GM19467 (cell line): ENCODE measurements around the gene SH3RF1.

Experiments
- ATAC-seq: cut with Tn5 transposase; IDR thresholded peaks from one replicate; pipeline ENCODE4 v1.9.1; 2021; ENCODE audit warnings: mild to moderate bottlenecking, moderate library complexity; ENCODE audit not compliant: unreplicated experiment

Gene SH3RF1

DNA sequence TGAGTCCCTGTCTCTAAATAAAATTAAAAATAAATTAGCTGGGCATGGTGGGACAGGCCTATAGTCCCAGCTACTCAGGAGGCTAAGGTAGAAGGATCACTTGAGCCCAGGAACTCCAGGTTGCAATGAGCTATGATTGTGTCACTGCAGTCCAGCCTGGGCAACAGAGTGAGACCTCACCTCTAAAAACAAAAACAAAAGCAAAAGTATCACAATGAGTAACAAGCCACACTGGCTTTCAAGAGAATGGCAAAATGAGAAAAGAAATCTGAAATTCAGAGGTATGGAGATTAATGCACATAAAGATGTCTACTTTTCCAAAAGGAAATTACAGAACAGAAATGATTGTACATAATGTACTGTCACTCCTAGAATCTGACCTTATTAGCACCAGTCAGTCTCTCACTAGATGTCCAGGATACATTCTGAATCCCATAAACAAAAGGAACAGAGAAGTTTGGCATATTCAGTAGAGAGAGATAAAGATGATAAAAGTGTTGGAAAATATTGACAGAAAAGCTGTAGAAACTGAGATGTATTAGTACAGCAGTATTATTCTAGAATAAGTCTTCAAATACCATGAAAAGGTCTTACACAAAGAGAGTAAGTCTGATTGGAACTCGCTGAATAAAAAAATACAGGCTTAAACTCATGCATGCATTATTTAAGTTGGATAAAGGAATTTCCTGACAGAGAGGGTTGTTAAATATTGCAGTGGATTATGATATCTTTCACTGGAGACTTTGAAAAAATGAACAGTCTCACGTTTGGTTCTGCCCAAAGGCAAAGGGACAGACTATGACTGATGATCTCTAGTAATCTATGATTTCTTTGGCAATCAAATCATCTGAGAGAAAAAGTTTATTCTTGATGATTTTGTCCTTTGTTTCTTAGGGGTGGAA, 102.5 kb downstream of the SH3RF1 start:
- ATAC-seq = peak; percentile 91

DNA sequence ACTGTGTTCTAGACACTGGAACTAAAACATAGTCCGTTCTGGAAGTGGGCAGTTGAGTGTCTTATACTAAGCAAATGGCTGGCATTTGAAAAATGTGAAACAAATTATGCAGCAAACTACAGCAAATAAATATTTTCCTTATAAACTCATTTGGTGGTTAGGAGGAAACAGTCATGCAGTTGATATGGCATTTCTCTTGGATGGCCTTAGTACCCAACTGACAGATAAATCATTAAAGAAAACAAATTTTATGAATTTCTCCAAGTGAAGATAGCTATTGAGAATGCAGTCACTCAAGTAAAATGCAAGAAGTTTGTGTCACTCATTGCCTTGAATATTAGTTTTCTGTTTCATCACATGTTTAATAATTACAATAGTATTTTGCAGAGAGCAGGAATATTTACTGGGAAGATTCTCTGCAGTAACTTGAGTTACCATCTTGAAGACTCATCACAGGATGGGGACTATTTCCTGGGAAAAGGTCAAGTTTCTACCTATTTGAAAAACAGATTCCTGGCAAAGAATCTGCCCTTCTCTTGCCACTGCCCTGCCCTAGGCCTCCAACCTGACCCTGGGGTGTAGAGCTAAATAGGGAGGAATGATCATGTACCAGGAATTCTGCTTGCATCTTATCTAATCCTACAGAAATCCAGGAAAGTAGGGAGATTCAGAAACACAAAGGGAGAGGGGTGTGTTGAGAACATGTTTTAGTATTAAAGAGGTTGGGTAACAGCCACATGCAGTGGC, 105.9 kb downstream of the SH3RF1 start:
- no peak for ATAC-seq

DNA sequence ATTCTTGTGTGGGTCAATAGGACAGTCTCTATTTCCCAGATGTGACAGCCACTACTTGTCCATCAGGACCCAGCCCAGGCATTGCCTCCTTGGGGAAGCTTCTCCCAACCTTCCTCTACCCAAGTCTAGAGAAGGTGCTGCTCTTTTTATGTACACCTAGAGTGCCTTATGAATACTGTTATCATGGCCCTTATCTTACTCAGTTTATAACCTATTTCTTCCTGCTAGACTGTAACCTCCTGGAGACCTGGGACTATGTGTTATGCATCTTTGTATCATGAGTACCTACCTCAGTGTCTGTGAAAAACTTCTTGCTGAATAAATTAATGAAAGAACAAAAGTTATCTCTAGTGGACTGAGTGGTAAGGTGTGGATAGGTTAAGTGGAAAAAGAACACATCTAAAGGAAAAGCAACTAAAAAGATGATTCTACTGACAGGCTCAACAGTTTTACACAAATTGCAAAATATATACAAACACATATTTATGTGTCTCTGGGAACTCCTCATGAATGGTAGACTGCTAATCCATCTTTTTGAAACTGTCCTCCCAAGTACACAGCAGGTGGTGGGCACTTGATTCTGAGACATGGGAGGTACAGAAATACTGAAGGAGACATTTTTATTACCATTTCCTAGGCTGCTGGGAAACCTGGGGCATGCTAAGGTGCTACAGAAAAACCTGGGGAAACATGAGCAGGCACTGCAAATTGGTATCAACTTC, 106.6 kb downstream of the SH3RF1 start:
- ATAC-seq = no peak

DNA sequence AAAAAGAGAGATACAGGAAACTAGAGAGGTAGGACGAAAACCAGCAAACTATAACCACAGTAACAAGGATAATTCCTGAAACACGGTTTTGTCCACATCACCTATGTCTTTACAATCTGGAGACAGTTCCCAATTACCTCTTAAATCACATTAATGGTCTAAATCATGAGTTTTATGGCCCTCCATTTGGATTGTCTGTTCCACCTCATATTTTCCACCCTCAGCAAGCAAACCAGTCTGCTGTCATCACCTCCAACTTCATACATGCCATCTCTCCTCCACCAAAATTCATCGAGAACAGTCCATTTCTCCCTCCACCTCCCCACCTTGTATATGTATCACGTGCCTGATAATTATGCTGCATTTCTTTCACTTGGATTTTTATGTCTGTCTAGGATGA, 107.3 kb downstream of the SH3RF1 start:
- ATAC-seq = no peak

DNA sequence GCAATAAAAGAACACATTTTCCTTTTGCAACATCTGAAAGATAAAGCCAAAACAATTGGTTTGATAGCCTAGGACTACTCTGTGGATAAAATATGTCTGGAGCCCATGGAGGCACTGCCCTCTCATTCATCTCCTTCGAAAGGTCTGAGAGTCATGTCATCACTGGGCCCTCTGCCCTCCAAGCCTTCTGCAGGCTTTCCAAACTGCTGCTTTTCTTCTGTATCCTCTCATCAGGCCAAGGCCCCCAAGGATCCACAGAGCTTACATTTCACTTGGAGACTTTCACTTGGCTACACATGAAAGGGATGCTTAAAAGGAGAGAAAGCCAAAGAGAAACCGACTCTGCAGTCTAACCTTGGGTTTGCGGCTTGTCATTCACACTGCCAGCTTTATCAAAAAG, 109.9 kb downstream of the SH3RF1 start:
- ATAC-seq = no peak

DNA sequence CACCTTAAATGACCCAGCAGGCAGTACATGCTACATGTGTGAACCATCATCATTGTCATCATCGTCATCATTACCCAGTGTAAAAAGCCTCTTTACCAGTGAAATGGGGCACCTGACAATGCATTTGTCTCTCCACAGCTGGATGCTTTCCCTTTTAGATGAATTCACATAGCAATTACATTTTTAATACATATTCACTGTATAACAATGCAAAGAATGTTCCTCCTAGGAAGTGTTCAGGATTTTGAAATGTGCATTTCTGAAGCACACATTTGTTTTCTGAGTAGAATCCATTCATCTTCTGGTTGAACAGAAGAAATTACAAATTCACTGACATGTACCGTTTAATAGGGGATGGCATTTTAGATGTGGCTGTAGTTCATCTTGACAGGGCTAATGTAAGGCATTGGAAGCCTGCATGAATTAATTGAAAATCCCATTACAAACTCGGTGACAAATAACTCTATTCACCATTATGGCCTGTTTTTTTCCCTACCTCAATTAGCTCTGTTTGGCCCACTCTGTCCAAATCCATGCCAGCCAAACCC, 111.1 kb downstream of the SH3RF1 start:
- no peak for ATAC-seq

DNA sequence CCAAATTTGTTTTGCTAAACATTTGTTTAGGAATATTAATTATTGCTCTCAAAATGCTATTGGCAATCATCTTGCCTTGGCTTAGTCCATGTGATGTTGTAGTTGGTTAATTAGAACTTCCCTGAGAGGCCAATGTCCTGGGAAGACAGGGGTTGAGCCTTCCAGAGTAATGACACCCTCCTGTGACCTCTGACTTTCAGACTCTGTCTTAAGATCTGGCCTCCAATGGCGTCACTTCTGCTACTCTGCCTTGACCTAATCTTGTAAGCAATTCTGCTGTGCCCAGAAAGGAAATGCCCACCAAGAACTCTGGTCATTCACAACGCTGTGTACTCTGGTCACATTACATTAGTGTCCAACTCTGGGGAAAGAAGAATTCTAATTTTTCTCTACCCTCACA, 111.9 kb downstream of the SH3RF1 start:
- ATAC-seq = no peak

DNA sequence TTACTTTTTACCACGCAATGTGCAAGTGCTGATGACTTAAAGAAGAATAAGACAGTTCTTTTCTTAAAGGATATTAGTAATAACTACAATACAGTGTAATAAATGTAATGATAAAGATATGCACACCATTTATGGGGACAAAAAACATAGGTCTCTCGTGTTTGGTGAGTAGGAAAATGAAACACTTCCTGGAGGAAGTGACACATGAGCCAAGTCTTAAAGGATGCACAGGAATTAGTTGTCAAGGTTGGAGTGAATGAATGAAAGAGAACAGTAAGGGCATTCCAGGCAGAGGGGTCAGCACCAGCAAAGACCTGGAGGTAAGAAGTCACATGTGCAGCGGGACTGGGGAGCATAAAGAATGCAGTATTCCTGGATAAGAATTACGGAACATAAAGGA, 112.7 kb downstream of the SH3RF1 start:
- no peak for ATAC-seq

DNA sequence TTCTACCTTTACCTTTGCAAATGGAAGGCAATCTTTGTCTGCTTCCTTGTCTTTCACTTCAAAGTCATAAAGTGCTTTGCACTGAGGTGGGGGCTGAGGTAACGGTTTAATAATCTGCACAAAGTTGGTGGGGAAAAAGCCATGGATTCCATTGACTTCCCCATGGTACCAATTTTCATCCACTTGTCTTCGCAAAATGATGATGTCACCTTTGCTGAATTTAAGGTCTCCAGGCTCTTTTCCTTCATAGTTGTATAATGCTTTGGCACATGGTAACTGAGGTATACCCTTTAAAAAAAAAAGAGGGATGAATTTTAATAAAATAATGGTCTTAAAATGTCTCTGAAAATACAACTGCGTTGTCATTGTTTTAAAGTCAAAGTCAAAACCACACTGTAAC, 114.4 kb downstream of the SH3RF1 start:
- no peak for ATAC-seq

DNA sequence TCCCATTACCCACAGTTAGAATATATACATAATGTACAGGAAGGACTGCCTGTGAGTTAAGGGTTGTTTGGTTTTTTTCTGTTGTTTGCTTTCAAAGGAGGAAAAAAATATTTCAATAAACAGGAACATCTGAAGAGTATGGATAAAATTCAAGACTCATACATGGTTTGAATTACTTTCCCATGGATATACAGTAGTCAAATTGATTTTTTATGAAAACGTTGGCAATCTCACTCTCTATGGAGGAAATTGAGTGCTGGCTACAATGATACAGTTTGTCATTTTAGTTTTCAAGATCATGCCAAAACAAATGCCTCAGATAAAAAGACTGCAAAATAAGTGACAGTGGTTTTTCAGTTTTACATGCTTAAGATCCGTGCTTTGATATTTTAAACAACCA, 116.6 kb downstream of the SH3RF1 start:
- no peak for ATAC-seq

DNA sequence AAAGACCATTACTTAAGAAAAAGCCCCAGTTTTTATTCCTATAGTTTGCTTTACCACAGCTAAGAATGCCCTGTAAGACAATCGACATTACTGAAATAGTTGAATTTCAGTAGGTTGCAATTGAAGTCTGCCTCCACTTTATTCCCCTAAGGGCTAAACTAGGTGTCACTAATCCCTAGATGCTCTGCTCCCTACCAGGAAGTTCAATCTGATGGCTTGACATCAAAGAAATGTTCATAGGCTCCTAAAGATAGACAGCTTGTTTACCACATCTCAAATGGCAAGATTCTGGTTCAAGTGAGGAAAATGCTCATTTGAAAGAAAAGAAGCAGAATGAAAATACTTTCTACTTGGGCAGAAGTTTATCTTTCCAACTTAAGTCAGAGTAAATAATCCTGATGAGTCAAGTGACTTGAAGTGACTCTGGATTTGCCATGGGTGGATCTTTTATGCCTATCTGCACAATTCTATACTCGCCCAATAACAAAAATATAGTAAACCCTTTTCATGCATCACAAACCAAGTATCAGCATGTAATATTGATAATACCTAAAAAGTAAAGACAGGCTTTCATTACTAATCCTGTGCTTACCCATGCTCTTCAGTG, 117.2 kb downstream of the SH3RF1 start:
- no peak for ATAC-seq

DNA sequence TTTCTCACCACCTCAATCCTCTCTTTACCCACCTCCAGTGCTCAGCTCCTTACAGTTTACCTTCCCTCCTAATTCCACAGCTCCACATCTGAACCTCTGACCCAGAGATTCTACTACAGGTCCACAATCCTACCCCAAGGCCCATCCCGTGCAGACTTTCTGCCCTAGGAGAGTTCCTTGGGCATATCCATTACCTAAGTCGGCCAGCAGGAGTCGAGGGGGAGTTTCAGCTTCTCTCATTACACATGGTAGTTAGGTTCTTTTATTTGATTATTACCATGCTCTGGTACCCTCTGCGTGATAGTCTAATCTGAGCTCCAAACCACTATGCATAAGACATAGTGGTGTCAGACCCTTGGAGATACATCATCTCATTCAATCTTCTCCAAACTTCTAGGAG, 117.9 kb downstream of the SH3RF1 start:
- ATAC-seq = no peak

DNA sequence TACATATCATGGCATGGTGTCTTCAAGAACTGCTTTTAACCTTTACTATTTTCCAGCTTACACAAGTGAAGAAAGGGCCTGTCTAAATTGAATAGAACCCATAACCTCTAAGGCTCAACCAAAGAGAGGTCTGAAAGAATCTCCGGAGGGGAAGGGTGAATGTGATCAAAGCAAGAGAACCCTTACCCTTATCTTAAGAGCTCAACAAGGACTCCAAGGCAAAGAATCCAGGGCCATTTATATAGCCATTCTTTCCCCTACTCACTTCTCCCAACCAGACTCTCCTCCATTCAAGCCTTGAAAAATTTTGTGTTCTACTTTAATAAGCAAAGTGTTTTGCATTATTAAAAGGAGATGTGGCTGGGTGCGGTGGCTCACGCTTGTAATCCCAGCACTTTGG, 118.7 kb downstream of the SH3RF1 start:
- ATAC-seq = no peak

DNA sequence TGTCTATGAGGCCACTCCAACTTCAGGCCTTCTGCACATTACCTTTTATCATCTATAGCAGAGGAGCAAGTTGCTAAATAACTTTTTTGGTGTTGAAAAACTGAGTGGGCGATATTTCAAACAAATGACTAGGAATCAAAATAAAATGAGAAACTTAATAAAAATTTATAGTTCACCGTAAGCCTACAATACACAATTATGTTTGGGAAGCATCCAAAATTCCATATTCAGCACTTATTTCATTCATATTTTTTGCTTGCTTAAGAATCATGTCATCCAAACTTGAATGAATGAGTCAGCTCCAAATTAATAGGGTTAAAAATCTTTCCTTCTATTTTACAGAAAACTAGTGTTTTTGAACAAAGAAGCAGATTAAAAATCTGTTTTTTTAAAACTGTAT, 119.1 kb downstream of the SH3RF1 start:
- no peak for ATAC-seq

DNA sequence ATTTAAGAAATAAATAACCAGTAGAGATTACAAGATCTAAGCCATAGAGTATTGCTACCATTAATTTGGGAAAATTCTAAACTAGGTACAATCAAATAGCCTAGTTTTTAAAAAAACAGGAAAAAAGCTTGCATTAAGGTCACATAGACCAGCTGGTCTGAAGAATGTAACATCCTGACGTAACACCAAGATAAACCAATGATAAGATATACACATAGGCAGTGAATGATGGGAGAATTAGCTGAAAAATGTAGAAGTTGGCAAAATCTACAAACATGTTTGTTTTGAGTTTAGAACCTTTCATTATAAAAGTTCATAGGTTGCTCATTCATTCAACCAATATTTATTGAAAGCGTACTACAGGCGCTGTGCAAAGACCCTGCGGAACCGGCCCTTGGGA, 120.0 kb downstream of the SH3RF1 start:
- no peak for ATAC-seq

DNA sequence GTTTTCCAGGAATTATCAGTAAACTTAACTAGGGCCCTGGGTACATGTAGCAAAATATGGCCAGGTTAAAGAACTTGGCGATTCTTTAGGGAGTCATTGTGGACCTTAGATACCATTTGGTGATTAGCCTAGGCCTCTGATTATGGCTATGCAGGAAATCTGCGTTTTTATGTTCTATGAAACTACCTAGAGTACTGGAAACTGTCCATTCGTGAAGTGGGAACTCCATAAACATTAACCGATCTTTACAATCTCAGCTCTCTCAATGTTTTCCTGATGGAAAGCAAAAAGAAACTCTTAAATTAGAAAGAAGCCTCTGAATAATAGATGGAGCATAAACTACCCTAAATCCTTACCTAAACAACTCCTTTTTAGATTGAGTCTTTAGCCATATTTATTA, 121.9 kb downstream of the SH3RF1 start:
- no peak for ATAC-seq

DNA sequence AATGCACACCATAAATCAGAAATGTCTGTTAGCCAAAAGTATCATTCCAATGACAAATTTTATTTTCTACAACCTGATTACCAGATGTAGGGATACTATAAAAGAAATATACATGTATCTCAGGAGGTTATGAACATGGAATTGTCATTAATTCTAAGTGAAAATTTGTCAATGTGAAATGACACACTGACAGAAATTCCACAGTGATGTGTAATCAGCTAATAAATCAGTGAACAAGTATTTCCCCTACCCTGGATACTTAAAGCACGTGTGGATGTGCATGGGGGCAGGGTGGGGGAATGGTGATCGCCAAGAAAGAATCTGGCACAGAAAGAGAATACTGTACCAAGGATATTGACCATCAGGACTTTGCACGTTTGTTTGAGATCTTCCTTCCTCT, 123.6 kb downstream of the SH3RF1 start:
- ATAC-seq = no peak

DNA sequence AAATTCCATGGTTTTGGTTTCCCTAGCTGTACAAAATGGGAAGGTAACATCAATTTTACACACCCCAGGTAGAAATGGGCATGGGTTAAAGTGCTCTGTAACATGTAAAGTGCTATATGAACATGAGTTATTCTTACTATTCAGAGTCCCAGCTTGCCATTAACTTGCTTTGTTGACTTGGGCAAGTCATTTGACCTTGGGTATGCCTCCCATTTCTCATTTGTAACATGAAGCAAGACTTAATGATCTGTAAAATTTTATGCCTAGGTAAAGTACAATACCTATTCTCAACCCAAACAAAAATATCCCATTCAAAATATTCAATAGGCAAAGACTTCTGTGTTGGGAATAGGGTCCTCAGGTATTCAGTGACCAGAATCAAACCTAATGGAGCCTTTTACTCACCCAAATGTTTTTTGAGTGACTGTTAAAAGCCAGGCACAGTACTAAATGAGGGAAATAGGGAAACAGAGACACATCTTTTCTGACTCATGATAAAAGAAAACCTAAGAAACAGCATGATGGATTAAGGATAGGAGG, 126.6 kb downstream of the SH3RF1 start:
- ATAC-seq = no peak

DNA sequence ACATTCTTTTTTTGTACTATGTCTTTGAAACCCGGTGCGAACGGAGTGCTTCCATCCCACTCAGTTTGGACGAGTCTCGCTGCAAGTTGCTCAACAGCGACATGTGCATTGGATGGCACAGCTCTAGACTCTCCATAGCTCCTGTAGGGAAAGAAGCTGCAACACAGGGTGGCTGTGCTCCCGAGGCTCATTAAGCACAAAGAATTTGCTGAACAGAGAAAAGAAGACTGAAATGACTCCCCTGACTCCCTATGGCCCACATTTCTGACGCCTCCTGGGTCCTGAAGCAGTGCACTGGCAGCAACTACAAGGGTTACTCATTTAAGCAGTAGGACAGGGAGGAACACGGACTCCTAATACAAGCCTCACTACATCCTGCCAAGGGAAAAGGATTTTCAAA, 127.4 kb downstream of the SH3RF1 start:
- no peak for ATAC-seq

DNA sequence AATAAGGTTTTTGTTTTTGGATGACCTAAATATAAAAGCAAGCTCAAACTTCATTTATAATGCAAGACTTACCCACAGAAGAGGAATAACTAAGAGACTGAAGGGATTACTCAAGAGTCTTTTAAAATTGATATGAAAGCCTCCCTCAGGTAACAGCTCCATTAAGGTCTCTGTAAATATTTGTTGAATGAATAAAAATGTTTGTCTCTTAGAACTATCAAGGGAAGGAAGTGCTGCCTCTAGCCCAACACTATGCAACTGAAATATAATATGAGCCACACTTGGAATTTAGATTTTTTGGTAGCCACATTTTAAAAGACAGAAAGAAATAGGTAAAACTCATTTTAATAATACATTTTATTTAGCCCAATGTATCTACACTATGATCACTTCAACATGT, 127.8 kb downstream of the SH3RF1 start:
- no peak for ATAC-seq

DNA sequence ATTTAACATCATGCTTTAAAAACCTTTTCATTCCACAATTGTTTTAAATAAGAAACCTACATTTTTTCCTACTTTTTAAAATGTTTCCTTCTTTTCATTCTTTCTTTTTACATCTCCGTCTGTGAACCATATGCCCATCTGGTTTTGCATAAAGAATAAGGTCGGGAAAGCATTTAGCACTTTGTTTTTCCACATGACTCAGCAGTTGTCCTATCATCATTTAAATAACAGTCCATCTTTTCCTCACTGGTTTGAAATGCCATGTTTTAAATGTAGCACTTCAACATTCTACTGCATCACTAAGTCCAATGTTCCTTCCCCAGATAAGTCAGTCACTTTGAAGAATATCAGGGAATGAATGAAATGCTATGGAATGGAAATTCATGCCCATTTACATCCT, 128.4 kb downstream of the SH3RF1 start:
- ATAC-seq = no peak
